ENCODE measurements around the gene ZMAT5.

ZMAT5 gene, protein sequence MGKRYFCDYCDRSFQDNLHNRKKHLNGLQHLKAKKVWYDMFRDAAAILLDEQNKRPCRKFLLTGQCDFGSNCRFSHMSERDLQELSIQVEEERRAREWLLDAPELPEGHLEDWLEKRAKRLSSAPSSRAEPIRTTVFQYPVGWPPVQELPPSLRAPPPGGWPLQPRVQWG

GRCh38 chr22:29766632-29767170 lies at the start of gene ZMAT5:
Gene ZMAT5, minus strand, starts transcription at chr22:29767007. Its CDS starts 18,463 bp downstream, at chr22:29748544.
- DNase-seq = peak; percentile 92

- DNase-seq = no peak
These were observed 49.7 kb upstream of the ZMAT5 start for GRCh38 chr22:29816539-29816938.

- no peak for DNase-seq
These were observed 49.3 kb upstream of the ZMAT5 start for GRCh38 chr22:29816128-29816527.

DNA sequence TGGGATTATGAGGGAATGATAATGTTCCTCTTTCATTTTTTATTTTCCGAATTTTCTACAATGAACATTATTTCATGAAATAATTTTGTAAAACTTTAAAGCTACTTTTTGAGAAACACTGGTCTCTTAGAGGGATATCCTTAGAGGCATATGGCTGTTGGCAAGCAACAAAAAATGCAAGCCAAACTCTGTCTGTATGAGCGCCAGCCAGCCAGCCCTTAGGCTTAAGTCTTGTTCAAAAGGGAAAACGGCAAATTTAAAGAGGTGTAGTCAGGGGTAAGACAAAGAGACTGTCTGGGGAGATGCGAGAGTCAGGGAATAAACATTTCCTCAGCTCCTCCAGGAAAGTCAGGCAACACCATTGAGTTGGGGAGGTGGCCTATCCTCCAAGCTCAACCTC lies 48.8 kb upstream of the ZMAT5 start:
- no peak for DNase-seq

DNA sequence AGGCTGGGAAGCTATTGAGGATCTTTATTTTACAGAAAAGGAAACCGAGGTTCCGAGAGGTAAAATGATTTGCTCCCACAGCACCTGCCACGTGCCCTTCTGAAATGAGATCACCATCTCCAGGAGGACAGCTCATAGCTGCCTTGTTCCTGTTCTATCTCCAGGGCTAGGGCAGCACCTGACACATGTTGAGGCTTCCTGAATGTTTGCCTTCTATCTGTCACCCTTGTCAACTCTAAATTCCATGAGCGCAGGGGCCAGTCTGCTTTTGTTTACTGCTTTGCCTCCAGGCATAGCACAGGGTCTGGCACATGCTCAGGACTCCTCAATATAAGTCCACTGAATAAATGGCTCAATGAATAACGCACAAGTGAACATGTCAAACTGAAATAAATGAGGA lies 47.2 kb upstream of the ZMAT5 start:
- DNase-seq = no peak

DNA sequence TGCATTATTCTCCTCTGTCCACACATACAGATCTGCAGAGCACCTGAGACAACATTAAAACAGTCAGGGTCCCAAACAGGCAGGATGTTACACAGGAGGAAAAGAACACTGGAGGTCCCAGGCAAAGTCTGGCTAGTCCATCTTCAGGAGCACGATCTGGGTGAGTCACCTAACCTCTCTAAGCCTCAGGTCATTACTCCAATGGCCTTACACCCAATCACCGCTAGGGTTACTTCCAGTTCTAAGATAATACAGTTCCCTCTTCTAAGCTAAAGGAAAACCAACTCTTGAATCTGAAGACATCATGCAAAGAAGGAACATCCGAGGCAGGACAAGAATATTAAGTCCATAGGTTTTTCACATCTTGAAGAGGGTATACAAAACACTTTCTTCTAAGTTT lies 46.8 kb upstream of the ZMAT5 start:
- no peak for DNase-seq

- no peak for DNase-seq
These were observed 46.3 kb upstream of the ZMAT5 start for GRCh38 chr22:29813126-29813525.

GRCh38 chr22:29811377-29811776 lies 44.6 kb upstream of the ZMAT5 start:
- no peak for DNase-seq

- no peak for DNase-seq
These were observed 43.4 kb upstream of the ZMAT5 start for GRCh38 chr22:29810216-29810615.

- no peak for DNase-seq
These were observed 39.4 kb upstream of the ZMAT5 start for GRCh38 chr22:29806196-29806595.

- DNase-seq = no peak
These were observed 38.2 kb upstream of the ZMAT5 start for GRCh38 chr22:29804985-29805384.

DNA sequence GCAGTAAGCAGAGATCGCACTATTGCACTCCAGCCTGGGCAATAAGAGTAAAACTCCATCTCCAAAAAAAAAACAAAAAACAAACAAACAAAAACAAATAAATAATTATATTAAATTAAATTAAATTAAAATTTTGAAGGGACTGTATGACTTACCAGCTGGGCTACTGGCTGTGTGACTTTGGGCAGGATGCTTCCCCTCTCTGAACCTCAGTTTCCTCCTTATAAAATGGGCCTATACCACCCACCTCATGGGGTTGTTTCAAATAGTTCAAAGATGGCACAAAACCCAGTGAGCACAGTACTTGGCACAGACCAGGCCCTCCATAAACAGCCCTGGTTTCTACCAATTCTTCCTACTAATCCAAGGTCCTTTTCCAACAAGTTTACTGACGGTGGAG lies 36.4 kb upstream of the ZMAT5 start:
- DNase-seq = no peak

GRCh38 chr22:29801796-29802195 lies 35.0 kb upstream of the ZMAT5 start:
- DNase-seq = no peak

DNA sequence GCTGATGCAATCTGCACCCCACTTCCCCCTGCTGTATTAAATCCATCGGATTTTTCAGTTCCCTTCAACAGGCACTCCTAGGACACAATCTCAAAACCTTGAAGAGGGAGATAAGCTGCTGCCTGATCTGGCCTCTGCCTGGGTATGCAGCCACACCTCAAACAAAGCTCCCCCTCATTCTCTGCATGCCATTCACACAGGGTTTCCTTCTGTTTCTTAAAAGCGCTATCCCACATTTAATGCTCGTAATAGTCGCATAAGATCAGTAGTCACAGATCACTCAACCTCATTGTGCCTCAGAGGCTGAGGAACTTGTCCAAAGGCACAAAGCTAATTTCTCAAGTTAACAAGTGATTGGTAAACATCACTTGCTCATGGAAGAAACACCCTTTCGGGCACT lies 34.3 kb upstream of the ZMAT5 start:
- no peak for DNase-seq

GRCh38 chr22:29799217-29799680 lies 32.4 kb upstream of the ZMAT5 start:
- no peak for DNase-seq

- DNase-seq = no peak
These were observed 32.0 kb upstream of the ZMAT5 start for GRCh38 chr22:29798801-29799200.

DNA sequence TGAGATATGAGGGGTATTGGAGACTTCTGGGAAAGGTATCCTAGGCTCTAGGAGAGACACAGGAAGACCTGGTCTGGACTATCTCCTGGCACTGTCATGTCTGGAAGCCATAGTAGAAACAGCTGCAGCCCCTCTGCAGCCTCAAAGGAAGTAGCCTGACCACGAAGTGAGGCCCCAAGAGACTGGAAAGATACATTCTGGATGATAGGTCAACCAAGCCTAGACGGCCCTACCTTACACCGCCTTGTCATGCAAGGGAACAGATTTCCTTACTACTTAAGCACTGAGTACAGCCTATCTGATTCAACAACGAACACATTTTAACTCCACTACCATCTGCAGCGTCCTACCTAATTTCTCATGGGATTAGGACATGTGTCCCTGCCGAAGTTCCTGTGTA lies 31.5 kb upstream of the ZMAT5 start:
- no peak for DNase-seq

DNA sequence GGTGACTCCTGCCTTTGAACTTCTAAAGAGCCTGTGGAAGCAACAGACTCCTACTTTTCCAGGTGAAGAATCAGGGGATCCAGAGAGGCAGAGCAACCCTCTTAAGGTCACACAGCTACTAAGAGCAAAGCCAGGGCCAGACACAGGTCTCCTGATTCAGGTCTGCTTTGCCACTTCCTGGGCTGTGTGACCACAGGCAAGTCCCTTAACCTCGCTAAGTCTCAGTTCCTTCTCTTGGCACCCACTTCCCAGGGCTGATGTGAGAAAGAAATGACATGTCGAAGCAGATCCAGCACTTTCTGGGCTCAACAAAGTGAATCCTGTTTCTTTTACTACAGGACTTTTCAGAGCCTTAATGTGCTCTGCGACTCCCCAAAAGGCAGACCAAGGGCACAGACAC lies 30.5 kb upstream of the ZMAT5 start:
- DNase-seq = no peak

DNA sequence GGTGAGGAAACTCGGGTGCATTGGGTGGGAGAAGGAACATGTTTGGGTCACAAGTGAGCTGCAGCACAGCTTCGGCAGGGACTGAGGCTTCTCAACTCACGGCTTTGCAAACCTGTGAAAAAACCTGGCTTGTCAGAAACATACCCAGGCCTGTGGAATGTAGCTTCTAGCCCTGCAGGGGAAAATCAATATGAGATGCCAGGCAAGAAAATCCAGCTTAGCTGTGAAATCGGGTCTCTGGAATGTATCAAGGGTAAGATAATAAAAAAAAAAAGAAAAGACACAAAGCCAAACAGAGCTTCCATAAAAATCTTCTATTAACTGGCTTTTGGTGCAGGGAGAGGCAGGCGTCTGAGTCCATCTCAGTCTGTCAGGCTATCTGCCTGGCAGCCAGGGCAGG lies 28.9 kb upstream of the ZMAT5 start:
- DNase-seq = no peak

GRCh38 chr22:29793396-29793795 lies 26.6 kb upstream of the ZMAT5 start:
- no peak for DNase-seq

DNA sequence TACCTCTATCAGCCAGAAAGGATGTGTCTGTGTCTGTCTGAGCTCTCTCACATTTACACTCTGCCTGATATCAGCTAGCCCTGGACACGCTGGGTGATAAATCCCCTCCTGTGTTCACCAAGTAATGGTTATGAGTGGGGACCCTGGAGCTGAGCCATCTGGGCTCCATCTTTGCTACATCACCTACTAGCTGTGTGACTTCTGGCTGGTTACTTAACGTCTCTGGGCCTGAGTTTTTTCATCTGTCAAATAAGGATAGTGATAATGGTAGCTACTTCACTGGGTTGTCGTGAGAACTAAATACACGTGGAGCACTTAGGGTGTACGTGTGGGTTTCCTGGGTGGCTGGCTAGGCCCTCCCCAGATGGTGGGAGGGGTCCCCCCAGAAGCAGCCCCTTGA lies 23.3 kb upstream of the ZMAT5 start:
- DNase-seq = no peak

- no peak for DNase-seq
These were observed 21.8 kb upstream of the ZMAT5 start for GRCh38 chr22:29788339-29789279.

GRCh38 chr22:29787371-29787980 lies 20.7 kb upstream of the ZMAT5 start:
- no peak for DNase-seq

DNA sequence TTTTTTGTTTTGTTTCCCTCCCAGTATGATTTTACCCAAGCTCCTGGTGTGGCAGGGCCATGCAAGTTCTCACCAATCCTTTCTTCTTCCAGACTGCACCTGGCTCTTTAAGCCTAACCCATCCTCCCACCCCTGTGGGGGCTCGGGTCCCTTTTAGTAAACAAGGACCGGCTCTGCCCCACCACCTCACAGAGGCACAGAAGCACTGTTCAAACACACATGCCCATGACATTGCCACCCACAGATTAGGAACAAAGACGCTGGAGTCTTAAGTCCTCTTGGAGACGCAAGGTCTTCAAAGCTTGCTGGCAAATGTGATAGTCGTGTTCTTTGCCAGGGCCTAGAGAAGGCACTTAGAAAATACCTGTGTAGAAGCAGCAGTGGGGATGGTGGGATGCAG lies 19.2 kb upstream of the ZMAT5 start:
- DNase-seq = no peak
